HG03103 (cell line): Measurements from ENCODE around the gene NPSR1.

Source experiments
- ATAC-seq: cut with Tn5 transposase; IDR thresholded peaks from one replicate; pipeline ENCODE4 v1.9.1; 2021; ENCODE audit warnings: low read depth; ENCODE audit not compliant: unreplicated experiment

The NPSR1 gene

DNA sequence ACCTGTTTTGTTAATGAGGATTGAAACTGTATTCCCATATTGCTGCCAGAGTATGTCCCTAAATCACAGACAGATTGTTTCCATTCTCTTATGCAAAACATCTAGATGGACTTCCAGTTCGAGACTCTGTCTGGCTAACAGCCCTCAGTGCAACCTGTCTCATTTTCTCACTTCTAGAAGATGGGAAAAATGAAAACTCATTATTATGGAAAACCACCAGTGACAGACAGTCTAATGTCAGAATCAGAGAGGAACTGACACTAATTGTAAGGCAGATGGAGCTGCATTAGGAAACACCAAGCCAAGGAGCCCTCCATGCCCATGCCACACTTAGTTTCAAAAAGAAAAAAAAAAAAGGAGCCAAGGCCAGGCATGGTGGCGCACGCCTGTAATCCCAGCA, 61.6 kb downstream of the NPSR1 start:
- ATAC-seq, result no peak

- ATAC-seq, result no peak
These were observed 62.3 kb downstream of the NPSR1 start for GRCh38 chr7:34720289-34720688.

GRCh38 chr7:34723338-34723737, 65.3 kb downstream of the NPSR1 start:
- no peak for ATAC-seq

- no peak for ATAC-seq
These were observed 66.0 kb downstream of the NPSR1 start for GRCh38 chr7:34723866-34724490.

- no peak for ATAC-seq
These were observed 68.2 kb downstream of the NPSR1 start for GRCh38 chr7:34726221-34726620.

DNA sequence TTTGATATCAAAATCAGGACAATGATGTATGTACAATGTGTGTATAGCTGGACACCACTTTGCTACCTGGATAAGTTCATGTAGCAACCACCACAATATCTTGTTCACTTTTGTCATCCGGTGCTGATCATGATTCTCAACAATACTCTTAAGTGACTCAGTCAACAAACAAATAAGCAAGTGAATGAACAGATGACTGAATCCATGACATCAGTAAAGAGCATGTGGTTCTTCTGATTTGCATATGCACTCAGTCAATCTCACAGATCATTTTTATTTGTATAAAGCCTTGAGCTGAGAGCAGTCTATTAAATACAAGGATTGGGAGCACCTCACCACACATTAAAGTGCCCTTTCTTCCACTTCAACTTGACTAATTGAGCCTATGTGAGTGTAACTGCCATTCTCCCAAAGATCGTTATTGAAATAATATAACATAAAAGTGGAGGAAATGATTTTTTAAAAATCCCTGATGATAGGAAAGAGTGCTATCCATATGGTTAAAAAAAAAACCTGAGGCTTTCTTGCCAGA, 69.5 kb downstream of the NPSR1 start:
- no peak for ATAC-seq

GRCh38 chr7:34728156-34728555, 70.1 kb downstream of the NPSR1 start:
- no peak for ATAC-seq

DNA sequence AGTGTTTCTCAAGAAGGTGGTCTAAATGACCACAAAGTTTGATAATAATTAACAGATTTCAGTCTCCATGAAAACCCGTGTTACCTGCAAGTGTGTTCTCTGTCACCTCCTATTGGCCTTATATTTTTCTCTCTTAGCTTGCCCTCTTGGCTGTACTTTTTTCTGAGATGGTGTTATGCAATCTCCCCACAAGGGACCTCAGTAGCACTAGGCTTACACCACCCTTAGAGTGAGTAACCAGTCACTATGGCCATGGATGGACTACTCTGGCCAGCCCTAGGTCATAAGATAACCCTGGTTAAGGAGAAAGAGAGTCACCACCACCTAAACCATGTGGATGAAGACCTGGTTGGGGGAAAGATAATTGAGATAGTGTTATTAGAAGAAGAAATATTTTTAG, 76.8 kb downstream of the NPSR1 start:
- no peak for ATAC-seq

DNA sequence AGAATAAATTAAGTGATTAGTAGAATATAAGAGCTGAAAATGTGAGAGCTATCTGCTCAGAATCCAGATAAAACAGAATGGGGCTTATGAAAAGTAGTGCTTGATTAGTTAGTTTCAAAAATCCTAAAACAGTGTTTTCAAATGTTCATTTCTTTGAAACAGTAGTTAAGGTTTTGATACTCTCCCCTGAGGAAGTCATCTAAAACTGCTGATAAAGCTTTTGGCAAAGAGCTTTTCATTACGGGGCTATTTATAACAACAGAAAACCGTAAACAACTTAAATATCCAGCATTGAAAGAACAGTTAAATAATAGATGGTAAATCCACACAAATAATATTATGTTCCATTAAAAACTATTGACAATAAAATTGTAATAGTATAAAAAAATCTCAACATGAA, 77.5 kb downstream of the NPSR1 start:
- ATAC-seq, result no peak

- ATAC-seq, result no peak
These were observed 81.8 kb downstream of the NPSR1 start for GRCh38 chr7:34739651-34740300.

DNA sequence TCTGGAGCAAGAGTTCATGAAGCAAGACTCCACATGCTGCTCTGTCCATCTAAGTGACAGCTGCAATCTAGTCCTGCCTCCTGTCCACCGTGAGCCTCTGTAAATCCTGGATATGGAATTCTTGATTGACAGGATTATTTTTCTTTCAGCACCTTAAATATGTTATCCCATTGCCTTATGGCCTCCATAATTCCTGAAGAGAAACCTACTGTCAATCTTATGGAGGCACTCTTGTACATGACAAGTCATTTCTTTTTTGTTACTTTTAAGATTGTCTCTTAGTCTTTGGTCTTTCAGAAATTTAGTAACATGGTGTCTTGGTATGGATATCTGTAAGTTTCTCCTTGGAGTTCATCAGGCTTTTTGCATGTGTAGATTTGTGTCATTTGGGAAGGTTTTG, 82.8 kb downstream of the NPSR1 start:
- no peak for ATAC-seq

- no peak for ATAC-seq
These were observed 89.3 kb downstream of the NPSR1 start for GRCh38 chr7:34747176-34747781.

- ATAC-seq, result no peak
These were observed 90.1 kb downstream of the NPSR1 start for GRCh38 chr7:34747867-34748727.

DNA sequence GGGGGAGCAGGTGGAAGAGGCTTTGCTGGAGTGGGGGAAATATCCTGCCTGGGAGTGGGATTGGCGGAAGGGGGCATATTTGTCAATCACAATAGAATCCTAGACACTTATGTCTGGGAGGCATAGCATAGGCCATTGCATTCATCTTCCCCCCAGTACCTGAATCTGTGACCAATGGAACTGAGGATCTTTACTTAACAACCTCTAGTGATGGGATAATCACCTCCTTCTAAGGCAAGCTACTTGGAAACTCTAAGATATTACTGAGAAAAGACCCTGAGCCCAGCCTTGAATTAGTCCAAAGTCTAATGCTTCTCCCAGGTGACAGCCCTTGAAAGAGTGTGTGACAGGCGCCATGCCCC, 90.7 kb downstream of the NPSR1 start:
- no peak for ATAC-seq

GRCh38 chr7:34749446-34749845, 91.4 kb downstream of the NPSR1 start:
- ATAC-seq, result no peak

GRCh38 chr7:34750209-34750608, 92.2 kb downstream of the NPSR1 start:
- ATAC-seq, result no peak

DNA sequence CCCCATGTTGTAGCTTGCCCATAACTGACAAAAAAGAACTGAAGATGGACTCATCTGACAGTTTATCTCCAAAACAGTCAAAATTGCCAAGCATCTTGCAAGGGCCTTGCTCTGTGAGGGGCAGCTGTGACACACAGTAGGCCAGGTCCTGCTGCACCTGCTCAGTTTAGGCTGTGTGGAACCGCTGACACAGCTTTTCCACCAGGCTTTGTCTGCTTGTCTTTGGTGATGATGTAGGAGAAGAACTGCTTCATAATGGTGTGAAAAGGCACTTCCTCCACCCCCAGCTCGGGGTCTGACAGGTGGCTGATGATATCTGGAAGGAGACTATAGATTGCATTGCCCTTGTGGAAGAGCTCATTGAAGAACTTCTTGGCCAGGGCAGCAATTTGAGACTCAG, 92.6 kb downstream of the NPSR1 start:
- no peak for ATAC-seq

DNA sequence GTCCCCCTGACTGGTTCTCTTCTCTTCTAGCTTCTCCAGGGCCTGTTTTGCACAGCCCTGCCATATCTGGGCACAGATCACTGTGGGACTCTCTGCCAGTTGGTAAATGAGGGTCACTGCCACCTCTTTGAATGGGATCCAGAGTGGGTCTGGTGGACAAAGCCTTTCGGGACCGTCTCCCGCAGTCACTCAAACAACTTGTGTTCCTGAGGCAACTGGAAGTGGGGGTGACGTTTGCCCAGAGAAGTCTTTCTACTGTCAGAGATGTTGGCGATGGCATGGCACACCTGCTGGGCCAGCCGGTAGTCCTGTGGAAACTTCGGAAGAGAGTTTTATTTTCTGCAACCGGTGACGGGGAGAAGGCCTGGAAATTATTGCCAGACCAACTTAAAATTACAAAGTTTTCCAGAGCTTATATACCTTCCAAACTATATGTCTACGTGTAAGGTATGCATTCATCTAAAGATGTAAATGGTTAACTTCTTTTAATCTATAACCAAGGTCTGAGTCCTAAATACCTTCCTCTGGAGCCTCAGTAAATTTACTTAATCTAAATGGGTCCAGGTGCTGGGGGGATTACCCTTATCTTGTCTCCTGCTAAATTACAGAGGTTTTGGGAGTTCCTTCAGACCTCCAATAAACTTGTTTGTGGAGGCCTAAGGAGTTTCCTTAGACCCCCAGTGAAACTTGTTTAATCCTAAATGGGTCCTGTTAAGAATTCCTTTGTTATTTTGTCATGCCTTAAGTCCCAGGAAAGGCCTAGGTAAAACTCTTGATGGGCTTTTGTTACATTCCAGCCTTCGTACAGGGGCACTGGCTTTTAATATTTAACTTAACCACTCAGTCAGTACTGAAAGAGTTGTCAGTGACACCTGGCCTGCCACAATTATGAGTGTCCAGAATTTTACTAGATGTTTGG, 94.0 kb downstream of the NPSR1 start:
- no peak for ATAC-seq

- ATAC-seq, result no peak
These were observed 94.9 kb downstream of the NPSR1 start for GRCh38 chr7:34752929-34753328.

DNA sequence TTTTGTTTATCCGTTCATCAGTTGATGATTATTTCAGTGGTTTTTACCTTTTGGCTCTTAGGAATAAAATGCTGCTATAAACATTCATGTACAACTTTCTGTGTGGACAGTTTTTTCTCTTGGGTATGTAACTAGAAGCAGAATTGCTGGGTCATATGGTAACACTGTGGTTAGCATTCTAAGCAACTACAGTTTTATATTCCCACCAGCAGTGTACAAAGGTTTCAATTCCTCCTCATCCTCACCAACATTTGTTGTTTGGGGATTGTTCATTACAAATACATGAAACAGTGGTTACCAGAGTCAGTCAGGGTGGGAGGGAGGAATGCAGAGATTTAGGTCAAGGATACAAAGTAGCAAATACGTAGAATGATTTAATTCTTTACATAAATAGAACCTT, 97.0 kb downstream of the NPSR1 start:
- ATAC-seq, result no peak
